ENCODE data around the gene PPFIA1.

GRCh38 chr11:70270104-70270876 lies at the start of gene PPFIA1:
- peak; percentile 96 to 97 for TF ChIP-seq POLR2A (IDR thresholded peaks at IDR 0.05)
- TF ChIP-seq CTCF (IDR thresholded peaks at IDR 0.05) = no peak

Measured in uterus (tissue), 2 donors.